ENCODE results near the gene TSPAN17. TPM values are rescaled to one million over a fixed set of nuclear protein-coding genes. Genes with fewer than 3 reads are reported as not detected.
A peak's percentile ranks its signal among the peaks of the same experiment; 100 is the strongest.
"Not testable (repeated sequence)": the region's sequence is repeated elsewhere in the genome, so short reads cannot be mapped to it uniquely, and the experiment has no call there.

TSPAN17 gene, protein sequence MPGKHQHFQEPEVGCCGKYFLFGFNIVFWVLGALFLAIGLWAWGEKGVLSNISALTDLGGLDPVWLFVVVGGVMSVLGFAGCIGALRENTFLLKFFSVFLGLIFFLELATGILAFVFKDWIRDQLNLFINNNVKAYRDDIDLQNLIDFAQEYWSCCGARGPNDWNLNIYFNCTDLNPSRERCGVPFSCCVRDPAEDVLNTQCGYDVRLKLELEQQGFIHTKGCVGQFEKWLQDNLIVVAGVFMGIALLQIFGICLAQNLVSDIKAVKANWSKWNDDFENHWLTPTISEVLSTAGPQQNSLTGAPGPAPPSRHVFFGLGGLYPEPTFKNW
- 10 to 100 TPM; 16.1 to 23.7 (median 18.8) TPM for total RNA-seq
- 15.8 TPM for polyA plus RNA-seq
- long read RNA-seq, donor 1, transcript TSPAN17-207 (9 exons, 2,457 nt) = major isoform, 6 of 18 reads
- long read RNA-seq, donor 1, partial matches to known transcripts = 8 of 18 reads
- long read RNA-seq, donor 1, other reads (novel, unspliced or antisense) = 4 of 18 reads
- long read RNA-seq, donor 2, transcript TSPAN17-207 (9 exons, 2,457 nt) = major isoform, 9 of 28 reads
- long read RNA-seq, donor 2, partial matches to known transcripts = 14 of 28 reads
- long read RNA-seq, donor 2, other reads (novel, unspliced or antisense) = 4 of 28 reads
- long read RNA-seq, donor 3, full-length matches to known transcripts = 56 of 79 reads
- long read RNA-seq, donor 3, partial matches to known transcripts = 13 of 79 reads
- long read RNA-seq, donor 3, other reads (novel, unspliced or antisense) = 10 of 79 reads
- long read RNA-seq, donor 4, transcript TSPAN17-207 (9 exons, 2,457 nt) = major isoform, 10 of 27 reads
- long read RNA-seq, donor 4, partial matches to known transcripts = 7 of 27 reads
- long read RNA-seq, donor 4, other reads (novel, unspliced or antisense) = 5 of 27 reads

DNA sequence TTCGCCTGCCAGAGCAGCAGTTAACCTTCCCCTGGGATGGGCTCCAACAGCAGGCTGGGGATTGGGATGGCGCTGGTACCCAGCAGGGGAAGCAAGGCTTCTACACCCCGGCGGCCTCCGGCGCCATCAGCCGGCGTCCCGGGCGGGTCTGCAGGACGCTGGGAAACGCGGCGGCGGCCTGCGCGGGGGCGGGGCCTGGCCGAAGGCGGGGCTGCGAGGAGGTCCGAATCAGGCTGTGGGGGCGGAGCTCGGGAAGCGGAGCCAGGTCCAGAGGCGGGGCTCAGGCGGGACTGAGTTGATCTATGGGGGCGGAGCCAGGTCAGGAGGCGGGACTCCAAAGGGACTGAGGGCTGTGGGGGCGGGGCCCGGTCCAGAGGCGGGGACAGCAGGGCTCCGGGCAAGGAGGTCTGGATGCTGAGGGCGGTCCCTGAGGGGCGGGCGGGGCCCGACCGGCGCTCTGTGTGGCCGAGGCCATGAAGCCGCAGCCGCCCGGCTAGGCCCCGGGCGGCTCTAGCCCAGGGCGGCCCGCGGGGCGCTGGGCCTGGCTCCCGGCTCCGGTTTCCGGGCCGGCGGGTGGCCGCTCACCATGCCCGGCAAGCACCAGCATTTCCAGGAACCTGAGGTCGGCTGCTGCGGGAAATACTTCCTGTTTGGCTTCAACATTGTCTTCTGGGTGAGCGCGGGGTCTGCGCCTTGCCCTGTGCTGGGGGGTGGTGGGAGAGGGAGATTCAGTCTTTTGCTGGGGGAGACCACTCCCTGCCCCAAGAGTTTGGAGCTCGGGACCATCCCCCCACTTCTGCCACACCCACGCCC lies at the start of gene TSPAN17:
Gene TSPAN17 (plus strand): TSS at position 455 of the 813 bp plus-strand sequence. CDS start 132 bp downstream, at position 587.
- peak; percentile 98 to 99 for ATAC-seq
- Histone ChIP-seq H3K27ac (ENCODE audit: low read length) (peak within 1 kb of the TSS; percentile 75), H3K27me3 (ENCODE audit: control insufficient read depth, insufficient read depth) (no peaks in the 10 kb centered on the region), H3K9me3 (ENCODE audit: control insufficient read depth, low read length) (no peaks in the 10 kb centered on the region), H3K4me3 (ENCODE audit: low read length) (peak within 1 kb of the TSS; percentile 84), H3K4me1 (ENCODE audit: control insufficient read depth, insufficient read depth, low read length) (peaks cover 1% of the 10 kb centered on the region)
- under 1% methylated on average over 63 of the region's 63 CpGs for WGBS
- DNase-seq = peak; percentile 100
- intact Hi-C loops (cut with DNase I) = loop anchor here in 2 of 4 donors (2.0 to 10.0 kb wide), 2 partner anchors 62 to 72 kb away; no protein-coding TSS in a partner anchor

DNA sequence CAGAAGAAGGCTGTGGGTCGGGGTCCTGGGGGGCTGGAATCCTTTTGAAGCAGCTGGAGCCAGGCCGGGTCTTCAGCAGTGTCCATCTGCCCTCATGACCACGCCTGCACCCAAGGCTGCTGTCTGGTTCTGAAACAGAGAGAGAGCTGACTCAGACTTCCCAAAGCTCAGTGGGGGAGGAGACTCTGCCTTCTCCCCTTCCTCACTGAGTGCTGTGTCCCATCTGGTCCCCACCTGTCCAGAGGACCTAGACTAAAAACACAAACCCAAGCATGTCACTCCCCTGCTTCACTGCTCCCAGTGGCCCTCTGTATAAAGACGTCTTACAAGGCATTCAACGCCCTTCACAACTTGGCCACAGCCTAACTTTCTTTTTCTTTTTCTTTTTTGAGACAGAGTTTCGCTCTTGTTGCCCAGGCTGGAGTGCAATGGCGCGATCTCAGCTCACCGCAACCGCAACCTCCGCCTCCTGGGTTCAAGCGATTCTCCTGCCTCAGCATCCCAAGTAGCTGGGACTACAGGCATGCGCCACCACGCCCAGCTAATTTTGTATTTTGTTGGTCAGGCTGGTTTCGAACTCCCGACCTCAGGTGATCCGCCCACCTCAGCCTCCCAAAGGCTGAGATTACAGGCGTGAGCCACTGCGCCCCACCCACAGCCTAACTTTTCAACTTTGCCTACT lies 47.4 kb upstream of the TSPAN17 start:
- H3K4me3 ChIP-seq (ENCODE audit: low read length); H3K9me3 ChIP-seq (ENCODE audit: control insufficient read depth, low read length); H3K27me3 ChIP-seq (ENCODE audit: control insufficient read depth, insufficient read depth); ATAC-seq; H3K27ac ChIP-seq (ENCODE audit: low read length); H3K4me1 ChIP-seq (ENCODE audit: control insufficient read depth, insufficient read depth, low read length); intact Hi-C loops (cut with DNase I): not testable (repeated sequence)
- WGBS = 90% methylated on average over 19 of the region's 19 CpGs
- peak in 1 of 3 donors; percentile 16 for DNase-seq

DNA sequence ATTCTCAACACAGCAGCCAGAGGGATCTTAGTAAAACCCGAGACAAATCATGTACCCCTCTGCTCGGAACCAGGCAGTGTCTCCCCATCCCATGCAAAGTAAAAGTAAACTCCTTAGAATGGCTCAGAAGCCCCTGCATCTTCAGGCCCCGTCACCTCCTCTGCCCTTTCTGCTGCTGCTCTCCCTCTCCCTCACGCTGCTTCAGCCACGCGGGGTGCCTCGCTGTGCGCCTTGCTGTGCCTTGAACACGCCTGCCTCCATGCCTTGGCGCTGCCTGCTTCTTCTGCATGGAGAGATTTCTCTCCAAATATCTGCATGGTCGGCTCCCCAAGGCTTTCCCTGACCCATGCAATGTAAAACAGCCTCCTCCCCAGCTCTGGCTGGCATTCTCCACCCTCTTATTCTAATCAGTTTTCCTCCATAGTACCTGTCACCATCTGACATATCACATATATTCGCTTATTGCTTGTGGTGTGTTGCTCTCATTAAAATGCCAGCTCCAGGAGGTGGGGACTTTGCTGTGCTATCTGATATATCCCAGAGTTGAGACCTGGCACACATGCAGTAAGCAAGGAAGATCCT lies 45.3 kb upstream of the TSPAN17 start:
- ATAC-seq (no peak), DNase-seq (peak in 1 of 3 donors; percentile 6)
- no peaks in the 10 kb centered on the region for H3K4me1 ChIP-seq (ENCODE audit: control insufficient read depth, insufficient read depth, low read length)
- intact Hi-C loops (cut with DNase I) = no loop called here
- H3K27ac ChIP-seq (ENCODE audit: low read length) = no peak overlapping the region
- H3K27me3 ChIP-seq (ENCODE audit: control insufficient read depth, insufficient read depth) = no peaks in the 10 kb centered on the region
- no peak overlapping the region for H3K4me3 ChIP-seq (ENCODE audit: low read length)
- 70% methylated on average over 12 of the region's 12 CpGs for WGBS
- H3K9me3 ChIP-seq (ENCODE audit: control insufficient read depth, low read length) = no peaks in the 10 kb centered on the region

DNA sequence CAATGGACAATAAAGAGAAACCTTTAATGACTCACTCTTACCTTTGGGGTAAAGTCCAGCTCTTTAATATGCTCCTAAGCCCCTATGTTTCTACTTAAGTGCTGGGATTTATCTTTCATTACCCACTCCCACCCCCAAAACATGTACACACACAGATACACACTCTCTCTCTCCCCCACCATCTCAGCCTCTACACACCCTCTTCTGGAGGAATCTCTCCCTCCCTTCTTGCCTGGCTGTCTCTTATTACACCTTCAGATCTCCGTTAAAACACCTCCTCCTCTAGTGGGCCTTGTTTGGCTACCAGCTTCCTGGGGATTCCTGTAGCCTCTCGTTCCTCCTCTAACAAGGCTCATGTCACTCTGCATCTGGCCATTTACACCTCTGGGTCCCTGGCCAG lies 44.2 kb upstream of the TSPAN17 start:
- no peak for DNase-seq
- Histone ChIP-seq H3K27ac (ENCODE audit: low read length) (no peak overlapping the region), H3K4me3 (ENCODE audit: low read length) (no peak overlapping the region), H3K4me1 (ENCODE audit: control insufficient read depth, insufficient read depth, low read length) (no peaks in the 10 kb centered on the region), H3K9me3 (ENCODE audit: control insufficient read depth, low read length) (no peaks in the 10 kb centered on the region), H3K27me3 (ENCODE audit: control insufficient read depth, insufficient read depth) (no peaks in the 10 kb centered on the region)
- WGBS = 20% methylated on average over 2 of the region's 2 CpGs
- intact Hi-C loops (cut with DNase I) = no loop called here
- no peak for ATAC-seq

DNA sequence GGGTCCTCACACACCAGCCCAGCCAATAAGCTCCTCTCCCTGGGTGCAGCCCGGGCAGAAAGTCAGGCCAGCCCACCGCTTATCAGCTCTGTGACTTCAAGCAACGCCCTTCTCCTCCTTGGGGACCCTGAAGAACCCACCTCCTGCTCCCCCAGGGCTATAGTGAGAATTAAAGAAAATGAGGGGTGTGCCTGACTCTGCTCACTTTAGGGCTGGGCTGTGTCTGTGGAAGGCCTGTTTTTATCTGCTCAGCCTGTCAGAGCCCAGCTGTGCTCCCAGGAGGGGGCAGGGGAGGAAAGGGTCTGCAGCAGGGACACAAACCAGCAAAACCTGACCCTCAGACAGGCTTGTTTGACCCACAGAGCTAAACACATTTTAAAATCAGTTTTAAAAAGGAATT lies 41.3 kb upstream of the TSPAN17 start:
- no peak overlapping the region for H3K4me3 ChIP-seq (ENCODE audit: low read length)
- no peak overlapping the region for H3K27ac ChIP-seq (ENCODE audit: low read length)
- peaks cover 4% of the 10 kb centered on the region for H3K4me1 ChIP-seq (ENCODE audit: control insufficient read depth, insufficient read depth, low read length)
- no peaks in the 10 kb centered on the region for H3K27me3 ChIP-seq (ENCODE audit: control insufficient read depth, insufficient read depth)
- intact Hi-C loops (cut with DNase I) = no loop called here
- H3K9me3 ChIP-seq (ENCODE audit: control insufficient read depth, low read length) = no peaks in the 10 kb centered on the region
- ATAC-seq (no peak), DNase-seq (peak in 2 of 3 donors; percentile 9 to 25)
- 50% methylated on average over 3 of the region's 3 CpGs for WGBS

DNA sequence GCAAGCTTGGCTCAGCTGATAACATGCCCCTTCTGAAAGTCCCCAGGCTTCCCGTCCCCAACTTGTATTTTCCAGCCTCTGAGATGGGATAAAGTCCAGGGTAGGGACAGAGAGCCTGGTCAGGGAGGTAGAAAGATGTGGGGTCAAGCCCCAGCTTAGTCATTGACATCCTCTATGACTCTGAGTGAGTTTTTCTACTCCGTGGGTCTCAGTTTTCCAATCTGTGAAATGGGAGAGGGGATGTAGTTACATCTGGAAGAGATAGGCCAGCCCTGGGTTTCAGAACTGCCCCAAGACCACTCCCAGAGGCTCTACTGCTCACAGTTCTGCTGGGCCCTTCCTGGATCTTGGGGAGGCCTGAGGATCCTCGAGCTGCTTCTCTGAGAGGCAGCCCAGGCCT lies 40.4 kb upstream of the TSPAN17 start:
- no peak overlapping the region for H3K4me3 ChIP-seq (ENCODE audit: low read length)
- H3K27ac ChIP-seq (ENCODE audit: low read length) = no peak overlapping the region
- H3K27me3 ChIP-seq (ENCODE audit: control insufficient read depth, insufficient read depth) = no peaks in the 10 kb centered on the region
- DNase-seq (peak in 1 of 3 donors; percentile 4), ATAC-seq (no peak)
- no peaks in the 10 kb centered on the region for H3K9me3 ChIP-seq (ENCODE audit: control insufficient read depth, low read length)
- 84% methylated on average over 3 of the region's 3 CpGs for whole genome bisulfite sequencing
- intact Hi-C loops (cut with DNase I) = no loop called here
- peaks cover 4% of the 10 kb centered on the region for H3K4me1 ChIP-seq (ENCODE audit: control insufficient read depth, insufficient read depth, low read length)

DNA sequence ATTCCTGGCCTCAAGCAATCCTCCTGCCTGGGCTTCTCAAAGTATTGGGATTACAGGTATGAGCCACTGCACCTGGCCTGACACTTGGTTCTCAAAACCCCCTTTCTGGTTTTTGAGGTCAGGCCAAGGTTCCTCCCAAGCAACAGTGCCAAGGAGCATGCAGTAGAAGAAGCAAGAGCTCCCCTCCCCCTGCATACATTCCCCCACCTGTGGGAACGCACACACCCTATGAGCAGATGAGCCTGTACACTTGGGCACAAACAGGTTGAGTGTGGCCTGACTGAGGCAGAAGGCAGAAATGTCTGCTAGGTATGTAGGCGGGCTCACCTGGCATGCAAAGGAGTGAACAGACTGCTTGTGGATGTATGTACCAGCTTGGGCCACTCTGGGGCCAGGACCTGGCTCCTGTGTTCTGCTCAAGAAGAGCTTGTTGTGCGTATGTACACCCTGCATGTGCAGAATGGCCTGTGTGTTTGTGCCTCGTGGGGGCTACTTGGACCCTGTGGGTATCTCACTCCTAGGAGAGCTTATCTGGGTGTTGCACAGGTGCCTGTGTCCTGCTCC lies 39.1 kb upstream of the TSPAN17 start:
- Histone ChIP-seq H3K27ac (ENCODE audit: low read length) (no peak overlapping the region), H3K4me3 (ENCODE audit: low read length) (no peak overlapping the region), H3K4me1 (ENCODE audit: control insufficient read depth, insufficient read depth, low read length) (peaks cover 4% of the 10 kb centered on the region), H3K9me3 (ENCODE audit: control insufficient read depth, low read length) (no peaks in the 10 kb centered on the region), H3K27me3 (ENCODE audit: control insufficient read depth, insufficient read depth) (no peaks in the 10 kb centered on the region)
- DNase-seq (peak in 2 of 3 donors; percentile 10 to 41), ATAC-seq (no peak)
- intact Hi-C loops (cut with DNase I) = no loop called here
- WGBS = 93% methylated on average over 4 of the region's 4 CpGs

DNA sequence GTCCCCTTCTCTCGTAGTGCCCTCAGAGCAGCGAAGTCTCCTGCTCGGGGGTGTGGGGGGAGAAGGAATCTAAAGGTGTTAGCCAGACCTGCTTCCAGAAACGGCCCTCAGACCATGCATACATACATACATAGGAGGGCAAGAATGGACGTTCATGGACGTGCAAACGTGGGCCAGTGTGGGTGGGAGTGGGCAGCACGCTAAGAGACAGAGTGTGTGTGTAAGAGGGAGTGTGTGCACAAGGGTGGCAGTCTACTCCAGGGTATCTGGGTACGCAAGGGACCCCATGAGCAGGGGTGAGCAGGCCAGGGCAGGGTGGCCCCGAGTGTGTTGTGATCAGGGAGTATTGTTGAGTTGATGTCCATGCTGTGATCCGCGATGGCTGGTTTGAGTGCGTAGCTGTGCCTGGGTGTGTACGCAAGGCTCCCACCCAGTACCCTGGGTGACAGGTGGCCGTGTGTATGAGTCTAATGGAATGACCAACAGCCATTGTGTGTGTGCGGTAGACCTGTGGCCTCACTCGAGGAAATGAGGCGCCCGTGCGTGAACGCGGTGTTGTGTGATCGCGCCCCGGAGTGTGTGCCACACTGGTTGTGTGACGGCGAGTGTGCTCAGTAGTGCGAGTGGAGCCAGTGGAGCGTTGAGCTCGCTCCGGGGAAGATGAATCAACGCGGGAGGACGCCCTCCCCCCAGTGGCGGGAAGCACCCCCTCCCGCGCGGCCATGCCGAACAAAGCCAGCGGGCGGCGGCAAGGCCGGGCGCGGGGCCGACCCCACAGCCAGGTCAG lies 38.2 kb upstream of the TSPAN17 start:
- Histone ChIP-seq H3K27ac (ENCODE audit: low read length) (no peak overlapping the region), H3K4me1 (ENCODE audit: control insufficient read depth, insufficient read depth, low read length) (peaks cover 4% of the 10 kb centered on the region), H3K4me3 (ENCODE audit: low read length) (peak overlapping the region; percentile 89), H3K27me3 (ENCODE audit: control insufficient read depth, insufficient read depth) (no peaks in the 10 kb centered on the region), H3K9me3 (ENCODE audit: control insufficient read depth, low read length) (no peaks in the 10 kb centered on the region)
- 30% methylated on average over 46 of the region's 46 CpGs for WGBS
- DNase-seq (peak in 1 of 3 donors; percentile 55), ATAC-seq (no peak)
- intact Hi-C loops (cut with DNase I) = no loop called here

DNA sequence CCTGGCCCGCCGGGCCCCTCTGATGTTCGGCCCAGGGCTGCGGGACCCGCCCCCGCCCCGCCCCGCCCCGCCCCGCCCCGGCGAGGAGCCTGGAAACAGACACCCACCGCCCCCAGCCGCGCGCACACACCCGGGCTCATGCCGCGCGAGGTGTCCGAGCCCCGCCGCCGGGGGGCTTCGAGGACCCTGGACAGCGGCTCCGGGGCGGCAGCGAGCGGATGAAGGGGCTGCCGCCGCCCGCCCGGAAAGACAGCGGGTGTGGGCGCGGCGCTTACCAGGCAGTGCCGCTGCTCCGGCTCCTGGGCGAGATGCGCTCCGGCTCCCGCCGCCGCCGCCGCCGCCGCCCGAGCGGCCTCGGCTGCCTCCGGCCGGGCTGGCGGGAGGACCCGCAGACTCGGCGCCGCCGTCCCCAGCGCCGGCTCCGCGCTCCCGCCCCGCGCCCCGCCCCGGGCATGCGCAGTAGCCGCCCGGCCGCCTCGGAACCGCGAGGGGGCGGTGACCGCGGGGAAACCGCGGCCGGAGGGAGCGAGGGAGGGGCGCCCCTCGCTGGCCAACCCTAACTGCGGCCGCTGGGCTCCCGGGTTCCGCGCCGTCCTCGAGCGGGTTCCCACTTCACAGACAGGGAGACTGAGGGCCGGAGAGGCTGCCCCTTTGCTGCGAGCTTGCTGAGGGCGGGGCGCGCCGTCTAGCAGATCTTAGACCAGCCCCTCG lies 37.4 kb upstream of the TSPAN17 start, which contains the start of gene GPRIN1:
Gene GPRIN1 (minus strand): TSS at position 433 of the 711 bp plus-strand sequence. CDS start 10,322 bp downstream, outside the sequence.
- H3K4me1 ChIP-seq (ENCODE audit: control insufficient read depth, insufficient read depth, low read length) = peaks cover 4% of the 10 kb centered on the region
- no peaks in the 10 kb centered on the region for H3K9me3 ChIP-seq (ENCODE audit: control insufficient read depth, low read length)
- peak; percentile 55 to 86 (median 85) for DNase-seq
- under 1% methylated on average over 101 of the region's 101 CpGs for WGBS
- peak; percentile 80 to 87 for ATAC-seq
- no peaks in the 10 kb centered on the region for H3K27me3 ChIP-seq (ENCODE audit: control insufficient read depth, insufficient read depth)
- H3K4me3 ChIP-seq (ENCODE audit: low read length) = peak within 1 kb of the TSS; percentile 89
- H3K27ac ChIP-seq (ENCODE audit: low read length) = no peak within 1 kb of the TSS
- intact Hi-C loops (cut with DNase I) = no loop called here

All from right cardiac atrium (tissue), 5 donors.